ENCODE measurements around the gene IFIT2.

DNA sequence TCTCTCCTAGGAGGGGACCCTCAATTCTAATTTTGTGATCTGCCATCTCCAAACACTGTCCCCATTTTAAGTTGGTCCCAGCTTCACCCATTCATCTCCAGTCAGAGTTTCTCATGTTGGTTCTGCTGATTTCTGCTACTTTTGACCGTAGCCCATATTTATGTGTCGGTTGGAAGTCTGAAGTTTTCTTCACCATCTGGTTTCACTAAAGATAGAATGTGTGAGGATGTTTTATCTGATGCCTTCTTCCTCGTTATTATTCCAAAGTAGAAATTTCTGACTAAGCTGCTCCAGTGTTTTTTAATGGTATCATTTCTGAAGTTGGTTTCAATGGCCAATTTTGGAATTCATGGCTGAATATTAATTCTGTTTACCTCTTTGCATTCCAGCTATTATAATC lies 21.3 kb upstream of the IFIT2 start:
- TF ChIP-seq TCF12 (IDR thresholded peaks at IDR 0.05; ENCODE audit: low read depth) (no peak), CREB1 (IDR thresholded peaks at IDR 0.05; ENCODE audit: low read depth) (no peak), EP300 (IDR thresholded peaks at IDR 0.05; ENCODE audit: borderline replicate concordance) (no peak), TAF1 (IDR thresholded peaks at IDR 0.05; ENCODE audit: low read depth) (no peak), CEBPB (IDR thresholded peaks at IDR 0.05) (no peak), YY1 (IDR thresholded peaks at IDR 0.05; ENCODE audit: low read depth) (no peak), FOXM1 (IDR thresholded peaks at IDR 0.05; ENCODE audit: borderline replicate concordance, low read depth) (no peak), RAD21 (IDR thresholded peaks at IDR 0.05; ENCODE audit: low read depth) (no peak), EGR1 (IDR thresholded peaks at IDR 0.05) (no peak), ZBTB7A (IDR thresholded peaks at IDR 0.05; ENCODE audit: low read depth) (no peak), TEAD4 (IDR thresholded peaks at IDR 0.05) (no peak)
- TF ChIP-seq, protein P1, sequence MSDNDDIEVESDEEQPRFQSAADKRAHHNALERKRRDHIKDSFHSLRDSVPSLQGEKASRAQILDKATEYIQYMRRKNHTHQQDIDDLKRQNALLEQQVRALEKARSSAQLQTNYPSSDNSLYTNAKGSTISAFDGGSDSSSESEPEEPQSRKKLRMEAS (IDR thresholded peaks at IDR 0.05): no peak
- TF ChIP-seq, protein P2, sequence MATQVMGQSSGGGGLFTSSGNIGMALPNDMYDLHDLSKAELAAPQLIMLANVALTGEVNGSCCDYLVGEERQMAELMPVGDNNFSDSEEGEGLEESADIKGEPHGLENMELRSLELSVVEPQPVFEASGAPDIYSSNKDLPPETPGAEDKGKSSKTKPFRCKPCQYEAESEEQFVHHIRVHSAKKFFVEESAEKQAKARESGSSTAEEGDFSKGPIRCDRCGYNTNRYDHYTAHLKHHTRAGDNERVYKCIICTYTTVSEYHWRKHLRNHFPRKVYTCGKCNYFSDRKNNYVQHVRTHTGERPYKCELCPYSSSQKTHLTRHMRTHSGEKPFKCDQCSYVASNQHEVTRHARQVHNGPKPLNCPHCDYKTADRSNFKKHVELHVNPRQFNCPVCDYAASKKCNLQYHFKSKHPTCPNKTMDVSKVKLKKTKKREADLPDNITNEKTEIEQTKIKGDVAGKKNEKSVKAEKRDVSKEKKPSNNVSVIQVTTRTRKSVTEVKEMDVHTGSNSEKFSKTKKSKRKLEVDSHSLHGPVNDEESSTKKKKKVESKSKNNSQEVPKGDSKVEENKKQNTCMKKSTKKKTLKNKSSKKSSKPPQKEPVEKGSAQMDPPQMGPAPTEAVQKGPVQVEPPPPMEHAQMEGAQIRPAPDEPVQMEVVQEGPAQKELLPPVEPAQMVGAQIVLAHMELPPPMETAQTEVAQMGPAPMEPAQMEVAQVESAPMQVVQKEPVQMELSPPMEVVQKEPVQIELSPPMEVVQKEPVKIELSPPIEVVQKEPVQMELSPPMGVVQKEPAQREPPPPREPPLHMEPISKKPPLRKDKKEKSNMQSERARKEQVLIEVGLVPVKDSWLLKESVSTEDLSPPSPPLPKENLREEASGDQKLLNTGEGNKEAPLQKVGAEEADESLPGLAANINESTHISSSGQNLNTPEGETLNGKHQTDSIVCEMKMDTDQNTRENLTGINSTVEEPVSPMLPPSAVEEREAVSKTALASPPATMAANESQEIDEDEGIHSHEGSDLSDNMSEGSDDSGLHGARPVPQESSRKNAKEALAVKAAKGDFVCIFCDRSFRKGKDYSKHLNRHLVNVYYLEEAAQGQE (IDR thresholded peaks at IDR 0.05; ENCODE audit: low read depth): no peak
- TF ChIP-seq, protein P3, sequence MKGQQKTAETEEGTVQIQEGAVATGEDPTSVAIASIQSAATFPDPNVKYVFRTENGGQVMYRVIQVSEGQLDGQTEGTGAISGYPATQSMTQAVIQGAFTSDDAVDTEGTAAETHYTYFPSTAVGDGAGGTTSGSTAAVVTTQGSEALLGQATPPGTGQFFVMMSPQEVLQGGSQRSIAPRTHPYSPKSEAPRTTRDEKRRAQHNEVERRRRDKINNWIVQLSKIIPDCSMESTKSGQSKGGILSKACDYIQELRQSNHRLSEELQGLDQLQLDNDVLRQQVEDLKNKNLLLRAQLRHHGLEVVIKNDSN (IDR thresholded peaks at IDR 0.05): no peak

All from Ishikawa (cell line).